CD4-positive, alpha-beta T cell (primary cell): Measurements from ENCODE around the gene FANCL. TPM values are rescaled to one million over a fixed set of nuclear protein-coding genes. Genes with fewer than 3 reads are reported as not detected.

Experiments used
- ATAC-seq: fragments of 200-7000 bp; cut with Tn5 transposase; one replicate; pipeline ENCODE4 v1.10.0; 2022; ENCODE audit warnings: mild to moderate bottlenecking; ENCODE audit not compliant: poor library complexity
- CTCF ChIA-PET: fragments of 350-600 bp; sonication (Branson Sonifier 250); formaldehyde crosslinking; loops from one replicate; lab custom pipeline; 2021; ENCODE audit warnings: antibody characterized with exemption, inconsistent platforms; lab: Charles Lee
- POLR2A ChIA-PET: fragments of 350-600 bp; sonication (Branson Sonifier 250); formaldehyde crosslinking; loops from one replicate; lab custom pipeline; 2021; ENCODE audit warnings: antibody characterized with exemption, inconsistent platforms; lab: Charles Lee
- DNase-seq, 14 experiments: peaks; one replicate each; pipeline ENCODE4 v3.0.0-alpha.2; 2013 to 2020; ENCODE audit warnings: mixed read lengths in 2 of 14
- H3K27ac ChIP-seq, 2 donors: one replicate each; pipeline versions ENCODE4 v1.5.1 to v1.7.0; 2013; ENCODE audit warnings: low read length in 2 of 2, low read depth in 1 of 2, mild to moderate bottlenecking in 1 of 2
- H3K27me3 ChIP-seq, 2 experiments: 1 replicate in 1 of 2; 2 replicates in 1 of 2; pipeline versions ENCODE4 v1.6.1 to v1.7.0; 2013; ENCODE audit warnings: low read length in 2 of 2, control low read depth in 1 of 2, mild to moderate bottlenecking in 1 of 2, moderate library complexity in 1 of 2; ENCODE audit not compliant: insufficient read depth in 2 of 2, control insufficient read depth in 1 of 2
- H3K36me3 ChIP-seq: one replicate; pipeline ENCODE4 v1.6.1; 2013; ENCODE audit warnings: low read length, control low read depth; ENCODE audit not compliant: insufficient read depth
- H3K4me1 ChIP-seq: one replicate; pipeline ENCODE4 v1.6.1; 2013; ENCODE audit warnings: low read length, control low read depth; ENCODE audit not compliant: insufficient read depth
- H3K4me3 ChIP-seq: one replicate; pipeline ENCODE4 v1.5.1; 2013; ENCODE audit warnings: mild to moderate bottlenecking, low read length, moderate library complexity
- H3K9me3 ChIP-seq, 2 experiments: 1 replicate in 1 of 2; 2 replicates in 1 of 2; pipeline versions ENCODE4 v1.6.1 to v1.7.0; 2013; ENCODE audit warnings: low read length in 2 of 2, mild to moderate bottlenecking in 2 of 2, control low read depth in 1 of 2, moderate library complexity in 1 of 2; ENCODE audit not compliant: control insufficient read depth in 1 of 2, insufficient read depth in 1 of 2
- H3K27ac Mint-ChIP-seq: one replicate; pipeline ENCODE4 v1.8.0; 2020; ENCODE audit warnings: mixed read lengths
- H3K27me3 Mint-ChIP-seq: one replicate; pipeline ENCODE4 v1.8.0; 2021; ENCODE audit warnings: mixed read lengths
- H3K36me3 Mint-ChIP-seq: one replicate; pipeline ENCODE4 v1.8.0; 2021; ENCODE audit warnings: low read depth, mixed read lengths
- H3K4me1 Mint-ChIP-seq: one replicate; pipeline ENCODE4 v1.8.0; 2021; ENCODE audit warnings: low read depth, mixed read lengths
- H3K4me3 Mint-ChIP-seq: one replicate; pipeline ENCODE4 v1.8.0; 2020; ENCODE audit warnings: mild to moderate bottlenecking, mixed read lengths
- H3K9me3 Mint-ChIP-seq: one replicate; pipeline ENCODE4 v1.8.0; 2020; ENCODE audit warnings: mixed read lengths
- intact Hi-C, 2 experiments: fragments of 100-400 bp; cut with DNase I in 1 of 2; cut with micrococcal nuclease in 1 of 2; formaldehyde crosslinking; loops; one replicate each; pipeline versions ENCODE4 v1.15.1 to v1.9.0; 2023 to 2025; cut with DNase I, micrococcal nuclease
- total RNA-seq, 174 experiments: library from RNA in 2 of 174; stranded (reverse) in 2 of 174; gene quantifications; one replicate each; pipeline ENCODE4 v1.2.3 and lab custom pipeline; 2021 to 2026
- TF ChIP-seq, protein P1 (sequence below): fragments of 200-600 bp; IDR thresholded peaks from one replicate; pipeline ENCODE4 v1.8.0; 2022; ENCODE audit warnings: antibody characterized with exemption, mild to moderate bottlenecking

FANCL gene
- total RNA-seq, 2 experiments from 2014 or later, result 4.6 to 5.5 TPM

GRCh38 chr2:58271826-58272225, 30.7 kb upstream of the FANCL start:
- intact Hi-C loops, result no loop called here
- DNase-seq, result no peak
- ChIA-PET CTCF (no interaction called here), POLR2A (no interaction called here)
- Histone ChIP-seq H3K9me3 (no peaks in the 10 kb centered on the region), H3K27me3 (no peaks in the 10 kb centered on the region), H3K36me3 (no peaks in the 10 kb centered on the region), H3K4me3 (no peak overlapping the region), H3K4me1 (no peaks in the 10 kb centered on the region), H3K27ac (no peak overlapping the region)
- TF ChIP-seq, protein P1, sequence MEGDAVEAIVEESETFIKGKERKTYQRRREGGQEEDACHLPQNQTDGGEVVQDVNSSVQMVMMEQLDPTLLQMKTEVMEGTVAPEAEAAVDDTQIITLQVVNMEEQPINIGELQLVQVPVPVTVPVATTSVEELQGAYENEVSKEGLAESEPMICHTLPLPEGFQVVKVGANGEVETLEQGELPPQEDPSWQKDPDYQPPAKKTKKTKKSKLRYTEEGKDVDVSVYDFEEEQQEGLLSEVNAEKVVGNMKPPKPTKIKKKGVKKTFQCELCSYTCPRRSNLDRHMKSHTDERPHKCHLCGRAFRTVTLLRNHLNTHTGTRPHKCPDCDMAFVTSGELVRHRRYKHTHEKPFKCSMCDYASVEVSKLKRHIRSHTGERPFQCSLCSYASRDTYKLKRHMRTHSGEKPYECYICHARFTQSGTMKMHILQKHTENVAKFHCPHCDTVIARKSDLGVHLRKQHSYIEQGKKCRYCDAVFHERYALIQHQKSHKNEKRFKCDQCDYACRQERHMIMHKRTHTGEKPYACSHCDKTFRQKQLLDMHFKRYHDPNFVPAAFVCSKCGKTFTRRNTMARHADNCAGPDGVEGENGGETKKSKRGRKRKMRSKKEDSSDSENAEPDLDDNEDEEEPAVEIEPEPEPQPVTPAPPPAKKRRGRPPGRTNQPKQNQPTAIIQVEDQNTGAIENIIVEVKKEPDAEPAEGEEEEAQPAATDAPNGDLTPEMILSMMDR, result no peak
- Mint-ChIP-seq H3K27ac (no peak overlapping the region), H3K9me3 (no peaks in the 10 kb centered on the region), H3K27me3 (no peaks in the 10 kb centered on the region), H3K4me1 (no peaks in the 10 kb centered on the region), H3K36me3 (no peaks in the 10 kb centered on the region), H3K4me3 (no peak overlapping the region)
- no peak for ATAC-seq

DNA sequence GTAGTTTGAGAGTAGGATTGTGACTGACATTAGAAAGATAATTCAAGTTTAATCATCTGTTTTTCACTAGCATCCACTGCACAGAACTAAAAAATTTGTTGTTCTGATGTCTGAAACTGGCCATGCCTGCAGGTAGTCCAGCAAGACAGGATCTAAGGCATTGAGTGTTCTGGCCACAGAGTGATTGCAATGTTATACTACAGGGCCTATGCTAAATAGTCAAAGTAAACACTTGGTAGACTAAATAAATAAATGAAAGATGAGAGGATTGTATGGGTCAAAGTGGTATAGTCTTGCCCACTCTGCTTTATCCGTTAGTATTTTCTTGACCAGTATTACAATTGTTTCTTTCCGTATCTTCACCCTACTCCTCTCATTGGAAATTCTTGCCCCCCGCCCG, 27.6 kb upstream of the FANCL start:
- no peak for ATAC-seq
- intact Hi-C loops, result no loop called here

DNA sequence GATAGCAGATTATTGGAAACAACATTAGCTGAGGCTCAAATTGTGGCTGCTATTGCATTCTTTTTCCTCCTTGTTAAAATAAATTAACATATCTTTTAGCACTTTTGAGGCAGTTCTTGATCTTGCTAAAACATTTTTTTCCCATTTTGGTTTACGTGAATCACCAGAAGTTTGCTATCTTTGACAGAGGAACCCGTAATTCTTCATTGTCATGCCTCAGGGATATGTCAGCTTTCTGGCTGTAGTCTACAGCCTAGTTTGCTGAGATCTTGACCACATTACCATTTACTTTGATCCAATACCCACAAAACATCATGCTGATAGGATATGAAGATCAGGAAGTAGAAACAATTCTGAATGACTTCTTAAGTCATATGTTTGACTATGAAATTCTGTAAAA, 25.1 kb upstream of the FANCL start:
- no peak overlapping the region for H3K27ac ChIP-seq
- Mint-ChIP-seq H3K36me3 (no peaks in the 10 kb centered on the region), H3K27me3 (peaks cover 3% of the 10 kb centered on the region), H3K4me3 (no peak overlapping the region), H3K4me1 (no peaks in the 10 kb centered on the region), H3K9me3 (no peaks in the 10 kb centered on the region), H3K27ac (no peak overlapping the region)
- H3K9me3 ChIP-seq, result no peaks in the 10 kb centered on the region
- H3K36me3 ChIP-seq, result no peaks in the 10 kb centered on the region
- CTCF ChIA-PET, result no interaction called here
- POLR2A ChIA-PET, result no interaction called here
- no peak overlapping the region for H3K4me3 ChIP-seq
- no peaks in the 10 kb centered on the region for H3K27me3 ChIP-seq
- intact Hi-C loops, result no loop called here
- TF ChIP-seq, protein P1, result no peak
- no peaks in the 10 kb centered on the region for H3K4me1 ChIP-seq
- ATAC-seq, result no peak
- DNase-seq, result no peak

More for the DNA sequence above, 27.6 kb upstream of the FANCL start:
- ChIA-PET POLR2A (no interaction called here), CTCF (no interaction called here)
- H3K9me3 ChIP-seq, result no peaks in the 10 kb centered on the region
- H3K36me3 Mint-ChIP-seq, result no peaks in the 10 kb centered on the region
- H3K4me1 ChIP-seq, result no peaks in the 10 kb centered on the region
- H3K4me3 Mint-ChIP-seq, result no peak overlapping the region
- TF ChIP-seq, protein P1, result no peak
- H3K27me3 Mint-ChIP-seq, result no peaks in the 10 kb centered on the region
- no peak overlapping the region for H3K4me3 ChIP-seq
- no peaks in the 10 kb centered on the region for H3K9me3 Mint-ChIP-seq
- H3K27me3 ChIP-seq, result no peaks in the 10 kb centered on the region
- no peaks in the 10 kb centered on the region for H3K4me1 Mint-ChIP-seq
- no peaks in the 10 kb centered on the region for H3K36me3 ChIP-seq
- H3K27ac ChIP-seq, result no peak overlapping the region
- H3K27ac Mint-ChIP-seq, result no peak overlapping the region
- no peak for DNase-seq
